GM10266 (cell line): ENCODE data around the gene KRTAP13-1.

Experiments used
- DNase-seq: peaks from one replicate; pipeline ENCODE4 v3.0.0; 2012; ENCODE audit errors: extremely low spot score
- CTCF ChIP-seq: IDR thresholded peaks from 2 replicates; pipeline ENCODE4 v1.5.1; 2012; ENCODE audit warnings: mild to moderate bottlenecking, low read depth; ENCODE audit not compliant: control insufficient read depth, insufficient read depth; ENCODE audit errors: missing control alignments

Gene KRTAP13-1

GRCh38 chr21:30434033-30434631 is 38.3 kb downstream of the KRTAP13-1 start:
- peak; percentile 17 for TF ChIP-seq CTCF
- no peak for DNase-seq

- no peak for DNase-seq
- no peak for TF ChIP-seq CTCF
Observed at GRCh38 chr21:30437010-30437565, 41.3 kb downstream of the KRTAP13-1 start.

GRCh38 chr21:30439975-30440374 is 44.1 kb downstream of the KRTAP13-1 start, which contains the start of gene KRTAP15-1:
Gene KRTAP15-1, plus strand, starts transcription at chr21:30440275. Its CDS starts 53 bp downstream, at chr21:30440328.
- TF ChIP-seq CTCF = no peak
- no peak for DNase-seq

GRCh38 chr21:30443226-30443625 is 47.4 kb downstream of the KRTAP13-1 start:
- TF ChIP-seq CTCF = no peak
- DNase-seq = no peak

- no peak for TF ChIP-seq CTCF
- no peak for DNase-seq
Observed at GRCh38 chr21:30444204-30444603, 48.4 kb downstream of the KRTAP13-1 start.
